PC-3 (cell line): ENCODE measurements around the gene FBLN5.

Source experiments
- CTCF ChIP-seq: fragments of 300-600 bp; sonication (generic); conservative IDR thresholded peaks from 2 replicates; pipeline ENCODE4 v1.5.1; 2017; ENCODE audit warnings: antibody characterized with exemption, low read depth, mild to moderate bottlenecking, low read length
- EZH2 ChIP-seq: fragments of 300-600 bp; sonication (generic); IDR thresholded peaks from one replicate; pipeline ENCODE4 v1.6.1; 2017; ENCODE audit warnings: antibody characterized with exemption, mild to moderate bottlenecking, low read length; ENCODE audit not compliant: unreplicated experiment
- EZH2phosphoT487 ChIP-seq: fragments of 300-600 bp; sonication (generic); IDR thresholded peaks from 2 replicates; pipeline ENCODE4 v1.6.1; 2018; ENCODE audit warnings: mild to moderate bottlenecking, antibody characterized with exemption, low read length, borderline replicate concordance

DNA sequence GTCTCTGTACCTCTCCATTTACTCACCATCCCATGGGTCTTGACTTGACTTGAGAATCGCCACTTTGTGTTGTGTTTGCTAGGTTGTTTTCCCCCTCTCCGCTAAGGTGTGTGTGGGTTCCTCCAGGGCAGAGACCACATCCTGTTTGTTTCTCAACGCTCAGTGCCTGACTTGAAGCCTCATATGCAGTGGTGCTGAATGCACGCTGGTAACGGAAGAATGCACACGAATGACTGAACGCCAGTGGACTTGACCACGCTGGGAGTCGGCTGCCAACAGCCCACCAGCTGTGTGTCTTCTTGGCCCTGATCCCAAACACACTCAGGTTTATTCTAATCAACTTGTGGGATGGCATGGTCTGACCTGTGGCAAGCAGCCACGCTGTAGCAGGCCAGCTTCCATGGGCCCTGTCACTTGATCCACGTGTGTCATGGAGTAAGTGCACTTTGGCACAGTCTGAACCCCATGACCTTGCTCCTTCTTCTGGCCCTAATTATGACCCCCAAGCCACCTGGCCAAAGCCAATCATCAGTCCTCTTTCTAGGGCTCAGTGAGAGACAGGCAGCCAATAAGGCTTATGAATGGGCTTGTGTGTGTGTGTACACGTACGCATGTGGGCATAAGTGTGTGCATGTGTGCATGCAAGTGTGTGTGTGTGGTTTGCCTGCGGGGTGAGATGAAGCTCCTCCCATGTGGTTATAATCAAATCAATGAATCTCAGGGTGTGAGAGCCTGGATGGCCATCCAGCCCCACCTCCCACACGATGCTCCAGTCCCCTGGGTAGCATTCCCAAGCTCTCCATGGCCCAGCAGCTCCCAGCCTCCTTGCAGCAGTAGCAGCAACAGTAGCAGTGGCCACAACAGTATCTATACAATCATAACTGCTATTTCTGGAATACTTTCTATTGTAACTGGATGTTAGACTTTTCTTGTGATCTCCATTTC, 73.8 kb downstream of the FBLN5 start:
- TF ChIP-seq CTCF (no peak), EZH2phosphoT487 (0 out of 2 replicates have a peak, but pooled peaks have one; percentile 28), EZH2 (no peak)
